ENCODE data around the gene SGMS1.

Gene SGMS1

DNA sequence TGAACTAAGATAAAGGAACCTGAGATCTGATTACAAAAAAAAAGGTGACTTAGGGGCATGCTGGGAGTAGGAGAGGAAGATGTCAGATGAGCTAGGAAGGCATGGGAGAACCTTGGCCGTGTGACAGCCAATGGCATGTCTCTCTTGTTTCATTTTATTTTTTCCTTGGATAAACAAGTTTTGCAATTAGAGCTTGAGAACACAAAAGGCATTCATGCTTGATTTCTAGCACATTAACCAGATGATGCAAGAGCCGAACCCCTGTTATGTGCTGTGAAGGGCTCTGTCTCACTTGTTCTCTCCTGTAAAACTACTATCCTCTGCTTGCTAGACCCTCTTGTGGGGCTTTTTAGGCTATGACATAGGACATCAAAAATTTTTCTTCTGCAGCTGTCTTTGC lies 238.1 kb downstream of the SGMS1 start:
- no peak for TF ChIP-seq CTCF (IDR thresholded peaks at IDR 0.05; ENCODE audit: low read length, missing control alignments)
- DNase-seq (ENCODE audit: low read depth), result peak; percentile 55
- no peak overlapping the region for H3K4me3 ChIP-seq (replicated peaks; ENCODE audit: low read depth, low read length)

- no peak for TF ChIP-seq CTCF (IDR thresholded peaks at IDR 0.05; ENCODE audit: low read length, missing control alignments)
- DNase-seq (ENCODE audit: low read depth), result no peak
- no peak overlapping the region for H3K4me3 ChIP-seq (replicated peaks; ENCODE audit: low read depth, low read length)
Observed at GRCh38 chr10:50384898-50385297, 238.9 kb downstream of the SGMS1 start.

- TF ChIP-seq CTCF (IDR thresholded peaks at IDR 0.05; ENCODE audit: low read length, missing control alignments), result no peak
- no peak overlapping the region for H3K4me3 ChIP-seq (replicated peaks; ENCODE audit: low read depth, low read length)
Observed at GRCh38 chr10:50384238-50384637, 239.5 kb downstream of the SGMS1 start.

GRCh38 chr10:50382576-50383023 lies 241.2 kb downstream of the SGMS1 start:
- TF ChIP-seq CTCF (IDR thresholded peaks at IDR 0.05; ENCODE audit: low read length, missing control alignments), result no peak

More at GRCh38 chr10:50384238-50384637, 239.5 kb downstream of the SGMS1 start:
- no peak for DNase-seq (ENCODE audit: low read depth)

DNA sequence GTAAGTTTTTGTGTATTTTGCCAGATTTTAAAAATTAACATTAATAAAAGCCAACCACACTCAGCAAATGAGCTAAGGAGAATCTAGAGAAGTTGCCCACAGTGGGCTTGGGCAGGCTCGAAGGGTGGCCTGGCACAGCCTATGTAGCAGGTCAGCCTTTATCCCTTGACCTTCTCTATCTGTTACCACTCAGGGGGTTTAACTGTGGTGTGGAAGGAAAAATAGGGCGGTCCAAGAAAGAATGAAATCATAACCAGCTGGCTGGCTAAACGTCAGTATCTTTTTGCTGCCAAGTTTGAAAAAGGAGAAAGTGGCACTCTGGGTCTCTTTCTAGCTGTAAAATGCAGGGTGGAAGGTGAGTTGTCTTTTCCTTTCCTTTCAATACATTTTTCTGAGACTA lies 242.1 kb downstream of the SGMS1 start:
- DNase-seq (ENCODE audit: low read depth), result peak; percentile 18
- TF ChIP-seq CTCF (IDR thresholded peaks at IDR 0.05; ENCODE audit: low read length, missing control alignments), result no peak
- no peak overlapping the region for H3K4me3 ChIP-seq (replicated peaks; ENCODE audit: low read depth, low read length)

More at GRCh38 chr10:50382576-50383023, 241.2 kb downstream of the SGMS1 start:
- DNase-seq (ENCODE audit: low read depth), result peak; percentile 13
- no peak overlapping the region for H3K4me3 ChIP-seq (replicated peaks; ENCODE audit: low read depth, low read length)

GRCh38 chr10:50379616-50380015 lies 244.1 kb downstream of the SGMS1 start:
- no peak overlapping the region for H3K4me3 ChIP-seq (replicated peaks; ENCODE audit: low read depth, low read length)
- DNase-seq (ENCODE audit: low read depth), result peak; percentile 22
- no peak for TF ChIP-seq CTCF (IDR thresholded peaks at IDR 0.05; ENCODE audit: low read length, missing control alignments)

DNA sequence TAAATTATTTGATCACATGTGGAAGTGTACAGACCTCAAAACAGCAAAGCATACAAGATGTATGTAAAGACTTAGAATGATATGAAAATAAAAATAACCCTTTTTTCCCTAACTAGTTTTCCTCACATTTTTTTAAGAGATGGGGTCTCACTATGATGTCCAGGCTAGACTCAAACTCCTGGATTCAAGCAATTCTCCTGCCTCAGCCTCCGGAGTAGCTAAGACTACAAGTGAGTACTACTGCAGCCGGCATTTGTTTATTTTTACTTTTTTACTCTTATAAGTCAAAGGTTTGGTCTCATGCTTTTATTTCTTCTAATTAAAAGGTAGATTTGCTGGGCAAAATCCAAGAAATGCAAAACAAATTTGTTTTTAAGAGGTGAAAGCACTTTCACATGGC lies 248.0 kb downstream of the SGMS1 start:
- no peak overlapping the region for H3K4me3 ChIP-seq (replicated peaks; ENCODE audit: low read depth, low read length)
- no peak for TF ChIP-seq CTCF (IDR thresholded peaks at IDR 0.05; ENCODE audit: low read length, missing control alignments)
- no peak for DNase-seq (ENCODE audit: low read depth)

Measured in fibroblast of pulmonary artery (primary cell).